HepG2 (cell line): ENCODE data around the gene TIMM10. TPM values are rescaled to one million over a fixed set of nuclear protein-coding genes. Genes with fewer than 3 reads are reported as not detected.

ENCODE experiments used
- CAMTA2 ChIP-seq: sonication (generic); formaldehyde crosslinking; IDR thresholded peaks from 2 replicates; pipeline ENCODE4 v1.4.0; 2020; ENCODE audit warnings: mild to moderate bottlenecking, missing genetic modification reagents, borderline replicate concordance
- ELF1 ChIP-seq: sonication (generic); formaldehyde crosslinking; IDR thresholded peaks from 2 replicates; pipeline ENCODE4 v1.4.0; 2020; ENCODE audit warnings: missing genetic modification reagents
- FOSL2 ChIP-seq: sonication (generic); formaldehyde crosslinking; IDR thresholded peaks from 2 replicates; pipeline ENCODE4 v1.4.0; 2020; ENCODE audit warnings: missing genetic modification reagents
- FUBP1 ChIP-seq: sonication (generic); formaldehyde crosslinking; IDR thresholded peaks from 2 replicates; pipeline ENCODE4 v1.5.1; 2020; ENCODE audit warnings: missing genetic modification reagents, mild to moderate bottlenecking, borderline replicate concordance
- MED8 ChIP-seq: sonication (generic); formaldehyde crosslinking; IDR thresholded peaks from 2 replicates; pipeline ENCODE4 v1.8.1; 2023; ENCODE audit warnings: mild to moderate bottlenecking, missing genetic modification reagents; ENCODE audit not compliant: insufficient replicate concordance
- NFYB ChIP-seq: sonication (generic); formaldehyde crosslinking; IDR thresholded peaks from 2 replicates; pipeline ENCODE4 v1.4.0; 2020; ENCODE audit warnings: missing genetic modification reagents
- PATZ1 ChIP-seq: sonication (generic); formaldehyde crosslinking; IDR thresholded peaks from 2 replicates; pipeline ENCODE4 v1.4.0; 2020; ENCODE audit warnings: missing genetic modification reagents
- POLR2AphosphoS2 ChIP-seq: IDR thresholded peaks from 2 replicates; pipeline ENCODE4 v1.6.1; 2011; ENCODE audit warnings: low read depth, low read length, improper control_type of control experiment
- PRDM15 ChIP-seq: sonication (generic); formaldehyde crosslinking; IDR thresholded peaks from 2 replicates; pipeline ENCODE4 v1.4.0; 2020; ENCODE audit warnings: missing genetic modification reagents
- ZBTB42 ChIP-seq: sonication (generic); formaldehyde crosslinking; IDR thresholded peaks from 2 replicates; pipeline ENCODE4 v1.5.0; 2020; ENCODE audit warnings: mild to moderate bottlenecking, missing genetic modification reagents
- ZNF646 ChIP-seq: sonication (generic); formaldehyde crosslinking; IDR thresholded peaks from 2 replicates; pipeline ENCODE4 v1.9.0; 2021; ENCODE audit warnings: mild to moderate bottlenecking, missing genetic modification reagents
- ZNF780A ChIP-seq: sonication (generic); formaldehyde crosslinking; IDR thresholded peaks from 2 replicates; pipeline ENCODE4 v1.8.0; 2022; ENCODE audit warnings: mild to moderate bottlenecking, missing genetic modification reagents, moderate library complexity
- ZNF891 ChIP-seq: sonication (generic); formaldehyde crosslinking; IDR thresholded peaks from 2 replicates; pipeline ENCODE4 v1.5.0; 2020; ENCODE audit warnings: mild to moderate bottlenecking, missing genetic modification reagents
- polyA plus RNA-seq, 8 experiments: library from polyadenylated mRNA; depleted of rRNA in 3 of 8; stranded (reverse) in 7 of 8; unstranded in 1 of 8; fragments of >200 nt; fragmentation: Illumina TruSeq in 4 of 8; extraction: Trizol in 4 of 8; gene quantifications; 2 replicates each; pipeline versions ENCODE4 v1.2.1 to v1.2.3, GENCODE V29; 2011 to 2016; ENCODE audit warnings: low read depth in 4 of 8, missing spikeins in 1 of 8, mixed read lengths in 1 of 8; ENCODE audit not compliant: insufficient read depth in 1 of 8
- total RNA-seq, 5 experiments: library from RNA; depleted of rRNA; stranded (reverse); fragments of >200 nt; fragmentation: Illumina TruSeq; extraction: Trizol; gene quantifications; 2 replicates each; pipeline ENCODE4 v1.2.3, GENCODE V29; 2016; ENCODE audit warnings: low read depth in 1 of 5

TIMM10 gene
- total and polyA plus RNA-seq, 2 of the 13 experiments (the other 11 are each of a cell fraction or from before 2014, with no cell fraction given) = 67.8 to 82.2 TPM

GRCh38 chr11:57493507-57494503, 36.7 kb downstream of the TIMM10 start (continued):
- TF ChIP-seq ZBTB42 (no peak), FOSL2 (CRISPR knock-in tag) (peak; percentile 62), MED8 (CRISPR knock-in tag) (no peak), FUBP1 (CRISPR knock-in tag) (no peak), ELF1 (0 out of 2 replicates have a peak, but pooled peaks have one; percentile 30), POLR2AphosphoS2 (no peak), ZNF646 (CRISPR knock-in tag) (no peak), NFYB (CRISPR knock-in tag) (no peak), PRDM15 (CRISPR knock-in tag) (no peak), ZNF780A (CRISPR knock-in tag) (0 out of 2 replicates have a peak, but pooled peaks have one; percentile 35), ZNF891 (CRISPR knock-in tag) (no peak), PATZ1 (CRISPR knock-in tag) (peak; percentile 52; the same call in 1 of the 2 replicates), CAMTA2 (no peak)
